BLaER1 treated with 17β-estradiol and CSF1 and Interleukin-3, amounts not matched to agents 10 nM and 100 nM (cell line): Measurements from ENCODE around the gene OPTN.

Experiments used
- H3K27ac ChIP-seq, 11 experiments: shearing (Covaris generic); formaldehyde crosslinking; 2 replicates each; pipeline ENCODE4 v1.8.1; 2022
- H3K27me3 ChIP-seq, 11 experiments: shearing (Covaris generic); formaldehyde crosslinking; 2 replicates each; pipeline ENCODE4 v1.8.1; 2022
- H3K36me3 ChIP-seq, 11 experiments: shearing (Covaris generic); formaldehyde crosslinking; 2 replicates each; pipeline ENCODE4 v1.8.1; 2022
- H3K4me1 ChIP-seq, 10 experiments: shearing (Covaris generic); formaldehyde crosslinking; 2 replicates each; pipeline ENCODE4 v1.8.1; 2022
- H3K4me2 ChIP-seq, 11 experiments: shearing (Covaris generic); formaldehyde crosslinking; 2 replicates each; pipeline ENCODE4 v1.8.1; 2022
- H3K4me3 ChIP-seq, 10 experiments: shearing (Covaris generic); formaldehyde crosslinking; 2 replicates each; pipeline ENCODE4 v1.8.1; 2022
- H3K9ac ChIP-seq, 11 experiments: shearing (Covaris generic); formaldehyde crosslinking; 2 replicates each; pipeline ENCODE4 v1.8.1; 2022
- H3K9me3 ChIP-seq, 11 experiments: shearing (Covaris generic); formaldehyde crosslinking; replicated peaks in 1 of 11; 2 replicates each; pipeline ENCODE4 v1.8.1; 2022
- H4K20me1 ChIP-seq, 11 experiments: shearing (Covaris generic); formaldehyde crosslinking; 2 replicates each; pipeline ENCODE4 v1.8.1; 2022
- Cebpa-rat ChIP-seq, 11 experiments: shearing (Covaris generic); IDR thresholded peaks; 2 replicates each; pipeline ENCODE4 v1.8.1; 2022

The OPTN gene

DNA sequence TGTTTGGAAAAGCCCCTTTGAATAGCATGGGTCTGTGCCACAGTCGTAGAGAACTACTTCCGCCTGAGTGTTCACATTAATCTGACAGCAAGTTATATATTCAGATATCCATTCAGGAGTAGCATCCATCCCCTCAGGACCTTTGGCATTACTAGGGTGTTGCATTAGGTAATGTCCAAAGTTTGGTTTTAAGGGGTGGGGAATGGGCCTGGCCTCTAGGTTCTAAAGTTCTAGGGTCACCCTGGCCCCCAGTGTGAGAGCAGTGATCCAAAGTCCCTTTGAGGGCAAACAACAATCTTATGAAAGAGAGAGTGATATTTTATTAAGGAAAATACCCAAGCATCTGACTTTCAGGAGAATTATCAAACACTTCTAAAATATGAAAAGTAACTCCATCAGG, 73.7 kb downstream of the OPTN start:
- Histone ChIP-seq H3K36me3 (peaks cover 0 to 100% (median 99%) of the 10 kb centered on the region in 11 experiments), H3K27ac (no peak overlapping the region), H3K9ac (no peak overlapping the region), H4K20me1 (peaks cover 0 to 34% (median 17%) of the 10 kb centered on the region in 11 experiments; a peak in 7 of 22 replicates), H3K4me2 (no peak overlapping the region), H3K4me1 (no peaks in the 10 kb centered on the region), H3K9me3 (no peaks in the 10 kb centered on the region), H3K4me3 (no peak overlapping the region), H3K27me3 (no peaks in the 10 kb centered on the region)
- TF ChIP-seq Cebpa-rat (IDR thresholded peaks at IDR 0.05): no peak

GRCh38 chr10:13180788-13181187, 80.8 kb downstream of the OPTN start:
- H4K20me1 ChIP-seq: peaks cover 0 to 8% (median 0%) of the 10 kb centered on the region in 11 experiments; a peak in 6 of 22 replicates
- H3K36me3 ChIP-seq: peaks cover 27 to 100% (median 99%) of the 10 kb centered on the region in 11 experiments
- H3K4me3 ChIP-seq: no peak overlapping the region
- no peaks in the 10 kb centered on the region for H3K4me1 ChIP-seq
- peaks cover 0 to 10% (median 3%) of the 10 kb centered on the region in 11 experiments; a peak in 7 of 22 replicates for H3K9me3 ChIP-seq
- no peaks in the 10 kb centered on the region for H3K27me3 ChIP-seq
- no peak for TF ChIP-seq Cebpa-rat (IDR thresholded peaks at IDR 0.05)
- H3K4me2 ChIP-seq: no peak overlapping the region
- no peak overlapping the region for H3K9ac ChIP-seq
- no peak overlapping the region for H3K27ac ChIP-seq

GRCh38 chr10:13182424-13182823, 82.5 kb downstream of the OPTN start:
- Histone ChIP-seq H3K36me3 (peaks cover 32 to 100% (median 99%) of the 10 kb centered on the region in 11 experiments), H3K4me1 (no peaks in the 10 kb centered on the region), H3K27me3 (no peaks in the 10 kb centered on the region)

GRCh38 chr10:13183625-13184024, 83.7 kb downstream of the OPTN start:
- TF ChIP-seq Cebpa-rat (IDR thresholded peaks at IDR 0.05): no peak
- H4K20me1 ChIP-seq: peaks cover 0 to 8% (median 0%) of the 10 kb centered on the region in 11 experiments; a peak in 4 of 22 replicates
- no peak overlapping the region for H3K4me3 ChIP-seq
- peaks cover 34 to 100% (median 99%) of the 10 kb centered on the region in 11 experiments for H3K36me3 ChIP-seq
- no peak overlapping the region for H3K9ac ChIP-seq
- H3K4me1 ChIP-seq: no peaks in the 10 kb centered on the region
- H3K4me2 ChIP-seq: no peak overlapping the region
- no peaks in the 10 kb centered on the region for H3K27me3 ChIP-seq
- no peak overlapping the region for H3K27ac ChIP-seq
- H3K9me3 ChIP-seq: peaks cover 0 to 23% (median 10%) of the 10 kb centered on the region in 11 experiments; a peak in 11 of 22 replicates

More at GRCh38 chr10:13182424-13182823, 82.5 kb downstream of the OPTN start:
- Histone ChIP-seq H3K4me2 (no peak overlapping the region), H3K9ac (no peak overlapping the region), H3K4me3 (no peak overlapping the region), H3K27ac (no peak overlapping the region), H3K9me3 (peaks cover 0 to 23% (median 10%) of the 10 kb centered on the region in 11 experiments; a peak in 11 of 22 replicates), H4K20me1 (peaks cover 0 to 8% (median 0%) of the 10 kb centered on the region in 11 experiments; a peak in 5 of 22 replicates)
- TF ChIP-seq Cebpa-rat (IDR thresholded peaks at IDR 0.05): no peak

DNA sequence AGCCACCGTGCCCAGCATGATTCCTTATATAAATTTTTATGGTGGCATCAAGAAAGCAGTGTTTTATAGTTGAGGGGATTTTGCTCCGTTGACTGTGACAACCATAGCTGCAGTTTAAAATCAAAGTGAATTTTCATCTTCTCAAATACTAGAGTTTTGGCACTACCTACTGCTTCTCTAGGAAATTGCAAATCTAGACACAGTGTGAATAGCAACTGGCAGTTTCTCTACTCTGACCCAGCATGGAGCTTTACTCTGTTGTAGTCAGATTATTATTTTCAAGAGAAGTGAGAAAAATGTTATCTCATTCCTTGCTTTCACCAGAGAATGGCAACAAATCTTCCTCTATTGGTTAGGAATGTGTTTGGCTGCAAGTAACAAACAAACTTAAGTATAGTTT, 84.3 kb downstream of the OPTN start:
- H3K27ac ChIP-seq: no peak overlapping the region
- peaks cover 0 to 23% (median 10%) of the 10 kb centered on the region in 11 experiments; a peak in 11 of 22 replicates for H3K9me3 ChIP-seq

GRCh38 chr10:13184730-13185514, 85.0 kb downstream of the OPTN start:
- Histone ChIP-seq H3K27ac (no peak overlapping the region), H3K9me3 (peaks cover 0 to 23% (median 10%) of the 10 kb centered on the region in 11 experiments; a peak in 11 of 22 replicates), H3K27me3 (no peaks in the 10 kb centered on the region), H3K4me1 (no peaks in the 10 kb centered on the region), H3K4me2 (no peak overlapping the region), H3K4me3 (no peak overlapping the region), H4K20me1 (no peaks in the 10 kb centered on the region; a peak in 2 of 22 replicates), H3K36me3 (peaks cover 39 to 100% (median 100%) of the 10 kb centered on the region in 11 experiments), H3K9ac (no peak overlapping the region)
- TF ChIP-seq Cebpa-rat (IDR thresholded peaks at IDR 0.05): no peak

More for the DNA sequence above, 84.3 kb downstream of the OPTN start:
- H3K27me3 ChIP-seq: no peaks in the 10 kb centered on the region
- no peak overlapping the region for H3K9ac ChIP-seq
- peaks cover 0 to 2% (median 0%) of the 10 kb centered on the region in 11 experiments; a peak in 4 of 22 replicates for H4K20me1 ChIP-seq
- H3K4me3 ChIP-seq: no peak overlapping the region
- H3K4me2 ChIP-seq: no peak overlapping the region
- H3K36me3 ChIP-seq: peaks cover 39 to 100% (median 99%) of the 10 kb centered on the region in 11 experiments
- no peaks in the 10 kb centered on the region for H3K4me1 ChIP-seq
- TF ChIP-seq Cebpa-rat (IDR thresholded peaks at IDR 0.05): no peak

GRCh38 chr10:13187135-13187534, 87.2 kb downstream of the OPTN start:
- H3K27me3 ChIP-seq: no peaks in the 10 kb centered on the region
- no peak overlapping the region for H3K4me2 ChIP-seq
- H3K4me1 ChIP-seq: no peaks in the 10 kb centered on the region
- H3K4me3 ChIP-seq: no peak overlapping the region
- peaks cover 25 to 100% (median 100%) of the 10 kb centered on the region in 11 experiments for H3K36me3 ChIP-seq
- H3K9ac ChIP-seq: no peak overlapping the region
- H3K27ac ChIP-seq: no peak overlapping the region
- TF ChIP-seq Cebpa-rat (IDR thresholded peaks at IDR 0.05): no peak
- H3K9me3 ChIP-seq: peaks cover 0 to 23% (median 10%) of the 10 kb centered on the region in 11 experiments; a peak in 11 of 22 replicates
- H4K20me1 ChIP-seq: no peaks in the 10 kb centered on the region; a peak in 1 of 22 replicates
